Fibroblast of pulmonary artery (primary cell): Measurements from ENCODE around the gene ZBTB24.

Experiments
- DNase-seq: peaks from one replicate; pipeline ENCODE4 v3.0.0-alpha.2; 2010; ENCODE audit warnings: low read depth
- H3K4me3 ChIP-seq: replicated peaks from 2 replicates; pipeline ENCODE4 v1.5.1; 2011; ENCODE audit warnings: low read depth, mild to moderate bottlenecking, control low read depth, low read length, moderate library complexity
- CTCF ChIP-seq: IDR thresholded peaks from 2 replicates; pipeline ENCODE4 v1.5.1; 2011; ENCODE audit warnings: mild to moderate bottlenecking, control low read depth, low read length, inconsistent platforms; ENCODE audit errors: missing control alignments

The ZBTB24 gene

GRCh38 chr6:109511832-109512231, 28.8 kb upstream of the ZBTB24 start:
- no peak for DNase-seq
- TF ChIP-seq CTCF = no peak
- H3K4me3 ChIP-seq = no peak overlapping the region

GRCh38 chr6:109510358-109510757, 27.3 kb upstream of the ZBTB24 start:
- no peak for DNase-seq
- TF ChIP-seq CTCF = no peak
- H3K4me3 ChIP-seq = no peak overlapping the region

GRCh38 chr6:109508166-109508860, 25.3 kb upstream of the ZBTB24 start:
- no peak overlapping the region for H3K4me3 ChIP-seq
- DNase-seq = no peak
- no peak for TF ChIP-seq CTCF

GRCh38 chr6:109507490-109508072, 24.6 kb upstream of the ZBTB24 start:
- no peak for TF ChIP-seq CTCF
- DNase-seq = no peak
- no peak overlapping the region for H3K4me3 ChIP-seq

GRCh38 chr6:109506841-109507240, 23.8 kb upstream of the ZBTB24 start:
- H3K4me3 ChIP-seq = no peak overlapping the region
- DNase-seq = no peak
- no peak for TF ChIP-seq CTCF

- TF ChIP-seq CTCF = no peak
- DNase-seq = no peak
- no peak overlapping the region for H3K4me3 ChIP-seq
Measured at GRCh38 chr6:109506314-109506713, 23.3 kb upstream of the ZBTB24 start.
